Suprapubic skin (tissue), 4 donors: ENCODE results near the gene ADAM21. TPM values are rescaled to one million over a fixed set of nuclear protein-coding genes. Genes with fewer than 3 reads are reported as not detected.
"Not testable (repeated sequence)": the region's sequence is repeated elsewhere in the genome, so short reads cannot be mapped to it uniquely, and the experiment has no call there.

Experiments
- DNase-seq, 2 donors: peaks; one replicate each; pipeline ENCODE4 v3.0.0-alpha.2; 2019; ENCODE audit warnings: low spot score in 2 of 2
- H3K27ac ChIP-seq: fragments of 200-600 bp; sonication (generic); one replicate; pipeline ENCODE4 v1.5.1; 2019
- H3K27me3 ChIP-seq: fragments of 200-600 bp; sonication (generic); one replicate; pipeline ENCODE4 v1.5.1; 2019
- H3K36me3 ChIP-seq: fragments of 200-600 bp; sonication (generic); one replicate; pipeline ENCODE4 v1.5.1; 2019
- H3K4me1 ChIP-seq: fragments of 200-600 bp; sonication (generic); one replicate; pipeline ENCODE4 v1.5.1; 2019
- H3K4me3 ChIP-seq: fragments of 200-600 bp; sonication (generic); one replicate; pipeline ENCODE4 v1.5.1; 2019; ENCODE audit warnings: mild to moderate bottlenecking
- H3K9me3 ChIP-seq: fragments of 200-600 bp; sonication (generic); one replicate; pipeline ENCODE4 v1.5.1; 2019
- EP300 ChIP-seq: sonication (generic); formaldehyde crosslinking; IDR thresholded peaks from one replicate; pipeline ENCODE4 v1.6.1; 2017; ENCODE audit warnings: antibody characterized with exemption
- POLR2A ChIP-seq, 2 donors: fragments of 450-650 bp; IDR thresholded peaks; one replicate each; pipeline ENCODE4 v1.6.1; 2017; ENCODE audit warnings: antibody characterized with exemption in 2 of 2, mild to moderate bottlenecking in 2 of 2, moderate library complexity in 2 of 2
- POLR2AphosphoS5 ChIP-seq, 3 donors: sonication (generic); formaldehyde crosslinking; IDR thresholded peaks; one replicate each; pipeline ENCODE4 v1.6.1; 2017; ENCODE audit warnings: antibody characterized with exemption in 3 of 3
- whole genome bisulfite sequencing: methylation state at CpG from one replicate; pipeline ENCODE4 v1.1.5; 2018; 5-methylcytosine and 5-hydroxymethylcytosine counted together
- total RNA-seq, 4 donors: library from RNA; depleted of rRNA; stranded (reverse); fragments of >200 nt; gene quantifications; one replicate each; pipeline ENCODE4 v1.1.0, GENCODE V29; 2016
- TF ChIP-seq, protein P1 (sequence below), 2 donors: fragments of 200-600 bp in 1 of 2; fragments of 450-650 bp in 1 of 2; sonication (generic) in 1 of 2; IDR thresholded peaks; one replicate each; pipeline ENCODE4 v1.5.1; 2016 to 2019; ENCODE audit warnings: antibody characterized with exemption in 2 of 2, mild to moderate bottlenecking in 1 of 2, moderate library complexity in 1 of 2

ADAM21 gene
- total RNA-seq, 4 donors from 2014 or later: not detected

GRCh38 chr14:70441641-70442040 lies 10.3 kb upstream of the ADAM21 start:
- Histone ChIP-seq H3K4me3 (no peak overlapping the region), H3K27me3 (no peaks in the 10 kb centered on the region), H3K4me1 (no peaks in the 10 kb centered on the region), H3K9me3 (peaks cover 28% of the 10 kb centered on the region), H3K36me3 (no peaks in the 10 kb centered on the region), H3K27ac (no peak overlapping the region)
- no peak for TF ChIP-seq POLR2AphosphoS5 (IDR thresholded peaks at IDR 0.05)
- WGBS: 50% methylated on average over 3 of the region's 3 CpGs
- no peak for DNase-seq

GRCh38 chr14:70442750-70443149 lies 9.2 kb upstream of the ADAM21 start:
- no peaks in the 10 kb centered on the region for H3K27me3 ChIP-seq
- H3K4me1 ChIP-seq: no peaks in the 10 kb centered on the region
- WGBS: 90% methylated on average over 4 of the region's 4 CpGs
- H3K27ac ChIP-seq: no peak overlapping the region
- DNase-seq: no peak
- H3K4me3 ChIP-seq: no peak overlapping the region
- no peaks in the 10 kb centered on the region for H3K36me3 ChIP-seq
- peaks cover 20% of the 10 kb centered on the region for H3K9me3 ChIP-seq
- no peak for TF ChIP-seq POLR2A (IDR thresholded peaks at IDR 0.05)
- TF ChIP-seq, protein P1, sequence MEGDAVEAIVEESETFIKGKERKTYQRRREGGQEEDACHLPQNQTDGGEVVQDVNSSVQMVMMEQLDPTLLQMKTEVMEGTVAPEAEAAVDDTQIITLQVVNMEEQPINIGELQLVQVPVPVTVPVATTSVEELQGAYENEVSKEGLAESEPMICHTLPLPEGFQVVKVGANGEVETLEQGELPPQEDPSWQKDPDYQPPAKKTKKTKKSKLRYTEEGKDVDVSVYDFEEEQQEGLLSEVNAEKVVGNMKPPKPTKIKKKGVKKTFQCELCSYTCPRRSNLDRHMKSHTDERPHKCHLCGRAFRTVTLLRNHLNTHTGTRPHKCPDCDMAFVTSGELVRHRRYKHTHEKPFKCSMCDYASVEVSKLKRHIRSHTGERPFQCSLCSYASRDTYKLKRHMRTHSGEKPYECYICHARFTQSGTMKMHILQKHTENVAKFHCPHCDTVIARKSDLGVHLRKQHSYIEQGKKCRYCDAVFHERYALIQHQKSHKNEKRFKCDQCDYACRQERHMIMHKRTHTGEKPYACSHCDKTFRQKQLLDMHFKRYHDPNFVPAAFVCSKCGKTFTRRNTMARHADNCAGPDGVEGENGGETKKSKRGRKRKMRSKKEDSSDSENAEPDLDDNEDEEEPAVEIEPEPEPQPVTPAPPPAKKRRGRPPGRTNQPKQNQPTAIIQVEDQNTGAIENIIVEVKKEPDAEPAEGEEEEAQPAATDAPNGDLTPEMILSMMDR (IDR thresholded peaks at IDR 0.05): no peak
- no peak for TF ChIP-seq EP300
- no peak for TF ChIP-seq POLR2AphosphoS5 (IDR thresholded peaks at IDR 0.05)

DNA sequence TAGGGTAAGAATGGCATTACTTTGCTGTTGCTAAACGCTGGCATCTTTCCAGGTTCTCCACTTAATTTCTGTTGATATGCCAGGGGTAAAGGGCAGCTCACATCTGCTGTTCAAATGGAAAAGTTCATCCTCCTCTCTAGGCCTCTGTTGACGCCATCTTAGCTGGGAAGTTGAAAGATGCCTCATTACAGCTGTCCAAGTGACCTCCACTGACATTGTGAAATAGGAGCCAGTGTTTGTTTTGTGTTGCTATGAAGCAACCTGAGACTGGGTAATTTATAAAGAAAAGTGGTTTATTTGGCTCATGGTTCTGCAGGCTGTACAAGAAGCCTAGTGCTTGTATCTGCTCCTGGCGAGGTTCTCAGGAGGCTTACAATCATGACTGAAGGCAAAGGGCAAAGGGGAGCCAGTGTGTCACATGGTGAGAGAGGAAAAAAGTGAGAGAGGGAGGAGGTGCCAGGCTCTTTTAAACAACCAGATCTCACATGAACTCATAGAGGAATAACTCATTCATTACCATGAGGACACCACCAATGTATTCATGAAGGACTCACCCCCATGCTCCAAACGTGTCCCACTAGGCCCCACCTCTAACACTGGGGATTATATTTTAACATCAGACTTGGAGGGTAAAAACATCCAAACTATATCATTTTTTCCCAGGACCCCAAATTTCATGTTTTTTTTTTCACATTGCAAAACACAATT lies 3.2 kb upstream of the ADAM21 start:
- 72% methylated on average over 4 of the region's 4 CpGs for WGBS

DNA sequence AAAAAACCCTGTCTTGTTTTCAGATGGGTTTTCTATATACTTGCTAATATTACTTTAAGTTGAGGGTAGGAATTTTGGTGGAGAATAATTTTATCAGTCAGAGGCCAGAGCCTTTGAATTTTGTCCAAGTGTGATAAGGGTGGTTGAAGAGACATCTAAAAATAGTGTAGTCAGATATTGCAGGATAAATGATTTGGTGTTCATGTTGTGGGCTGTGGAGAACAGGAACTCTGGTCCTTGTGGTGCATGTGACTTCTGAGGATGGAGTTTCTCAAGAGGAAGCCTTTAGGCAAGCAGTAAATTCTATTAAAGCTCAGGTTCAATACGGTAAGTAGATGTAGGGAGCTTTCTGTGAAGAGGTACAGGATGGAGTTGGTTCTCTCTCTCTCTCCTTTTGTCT lies 2.8 kb downstream of the ADAM21 start:
- no peak for DNase-seq
- Histone ChIP-seq H3K27me3 (no peaks in the 10 kb centered on the region), H3K27ac (no peak overlapping the region), H3K4me3 (no peak overlapping the region), H3K36me3 (no peaks in the 10 kb centered on the region), H3K9me3 (no peaks in the 10 kb centered on the region), H3K4me1 (no peaks in the 10 kb centered on the region)
- WGBS: 68% methylated on average over 1 of the region's 1 CpG
- no peak for TF ChIP-seq EP300
- TF ChIP-seq POLR2A (IDR thresholded peaks at IDR 0.05): no peak
- TF ChIP-seq POLR2AphosphoS5 (IDR thresholded peaks at IDR 0.05): no peak

More for the DNA sequence above, 3.2 kb upstream of the ADAM21 start:
- no peaks in the 10 kb centered on the region for H3K4me1 ChIP-seq
- TF ChIP-seq, protein P1 (IDR thresholded peaks at IDR 0.05): no peak
- TF ChIP-seq POLR2A (IDR thresholded peaks at IDR 0.05) (no peak), EP300 (no peak), POLR2AphosphoS5 (IDR thresholded peaks at IDR 0.05) (no peak)
- H3K27ac ChIP-seq: no peak overlapping the region
- H3K4me3 ChIP-seq: no peak overlapping the region
- no peaks in the 10 kb centered on the region for H3K27me3 ChIP-seq
- H3K36me3 ChIP-seq: no peaks in the 10 kb centered on the region
- no peak for DNase-seq
- H3K9me3 ChIP-seq: no peaks in the 10 kb centered on the region

DNA sequence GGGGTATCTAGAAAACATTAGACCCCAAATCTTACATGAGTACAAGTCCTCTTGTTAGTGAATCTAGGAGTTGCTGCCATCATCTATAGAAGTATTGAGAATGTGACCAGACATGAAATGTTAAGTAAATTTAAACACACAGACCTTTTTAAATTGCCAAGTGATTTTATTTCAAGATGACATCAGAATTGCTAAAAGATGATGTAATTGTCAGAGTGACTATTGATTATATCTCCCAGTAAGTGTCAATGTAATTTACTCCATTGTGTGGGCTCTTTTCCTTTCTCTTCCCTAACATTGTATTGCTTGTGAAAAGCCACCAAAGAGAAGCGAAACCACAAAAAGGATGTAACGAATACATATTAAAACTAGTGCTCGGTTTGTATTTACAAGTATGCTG lies 16.8 kb downstream of the ADAM21 start:
- Histone ChIP-seq H3K27ac (no peak overlapping the region), H3K36me3 (no peaks in the 10 kb centered on the region), H3K4me3 (no peak overlapping the region), H3K27me3 (no peaks in the 10 kb centered on the region), H3K4me1 (no peaks in the 10 kb centered on the region), H3K9me3 (no peaks in the 10 kb centered on the region)
- WGBS: 92% methylated on average over 3 of the region's 3 CpGs
- no peak for DNase-seq
- TF ChIP-seq, protein P1 (IDR thresholded peaks at IDR 0.05): no peak
- TF ChIP-seq EP300 (no peak), POLR2A (IDR thresholded peaks at IDR 0.05) (no peak), POLR2AphosphoS5 (IDR thresholded peaks at IDR 0.05) (no peak)

DNA sequence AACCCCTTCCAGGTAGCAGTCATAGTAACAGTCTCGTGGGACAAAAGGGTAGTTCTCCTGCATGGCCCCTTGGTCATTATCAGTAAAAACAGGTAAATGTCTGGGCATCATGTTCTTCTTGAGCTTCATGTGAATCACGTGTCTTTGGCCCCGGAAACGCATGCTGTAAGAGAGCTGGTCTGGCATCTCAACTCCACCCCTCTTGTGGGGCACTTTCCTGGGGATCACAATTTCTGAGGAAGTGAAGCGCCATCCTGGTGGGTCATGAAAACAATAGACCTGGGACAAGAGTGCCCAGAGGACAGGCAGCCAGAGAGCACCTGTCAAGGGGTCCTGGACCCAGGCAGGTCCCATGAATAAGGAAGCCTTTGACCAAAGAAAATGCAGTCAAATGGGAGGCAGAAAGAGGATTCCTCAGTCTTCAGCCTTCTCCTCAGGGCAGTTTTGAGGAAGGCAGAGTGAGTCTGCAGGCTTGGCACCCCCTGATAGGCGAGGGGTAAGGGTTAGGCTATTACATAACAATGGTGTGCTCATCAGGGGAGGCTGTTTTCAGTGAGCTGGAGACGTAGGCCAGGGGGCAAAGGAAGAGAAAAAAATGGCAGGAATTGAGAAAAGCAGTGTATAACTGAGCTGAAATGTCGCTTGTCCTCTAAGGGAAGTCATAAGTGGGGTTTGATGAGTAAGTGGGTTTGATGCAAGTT lies 19.0 kb downstream of the ADAM21 start:
- not testable (repeated sequence) for H3K36me3 ChIP-seq, H3K27me3 ChIP-seq, H3K27ac ChIP-seq, H3K4me1 ChIP-seq, H3K4me3 ChIP-seq, H3K9me3 ChIP-seq, DNase-seq
- 81% methylated on average over 4 of the region's 8 CpGs for WGBS
